ENCODE measurements around the gene ACBD4. TPM values are rescaled to one million over a fixed set of nuclear protein-coding genes. Genes with fewer than 3 reads are reported as not detected.
A peak's percentile ranks its signal among the peaks of the same experiment; 100 is the strongest.

Gene ACBD4
- total and polyA plus RNA-seq, 2 of the 13 experiments (the other 11 are each of a cell fraction or from before 2014, with no cell fraction given): 16.1 to 26.9 TPM

DNA sequence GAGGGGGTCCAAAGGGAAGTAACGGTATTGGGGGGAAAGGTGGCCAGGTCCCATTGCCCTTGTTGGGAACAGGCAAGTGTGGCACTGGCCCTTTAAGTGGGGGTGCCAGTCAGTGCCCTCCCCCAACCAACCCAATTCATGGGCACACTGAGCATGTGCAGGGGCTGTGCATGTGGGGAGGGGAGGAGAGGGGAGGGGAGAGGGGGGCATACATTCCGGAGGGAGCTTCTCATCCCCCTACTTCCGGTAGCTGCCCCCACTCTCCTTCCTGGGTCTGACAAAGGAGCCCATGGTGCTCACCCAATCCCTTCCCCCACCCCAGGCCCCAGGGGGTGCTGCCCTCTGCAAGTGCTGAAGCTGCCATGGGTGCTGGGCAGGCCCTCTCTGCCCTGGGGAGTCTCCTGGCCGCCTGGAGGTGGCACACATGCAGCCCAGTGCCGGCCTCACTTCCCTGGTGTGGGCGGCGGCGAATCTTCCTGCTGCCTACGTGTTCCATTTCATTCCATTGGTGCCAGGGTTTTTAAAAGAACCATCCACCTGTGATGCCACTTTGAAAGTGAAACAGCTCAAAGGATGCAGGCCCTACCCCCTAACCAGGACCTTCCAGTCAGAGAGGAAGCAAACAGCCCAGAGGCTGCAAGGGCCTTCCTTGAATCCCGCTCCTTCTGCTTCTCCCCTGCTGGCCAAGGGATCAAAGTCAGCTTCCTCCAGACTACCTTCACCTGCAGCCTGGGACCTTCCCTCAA, 37.2 kb downstream of the ACBD4 start (continued):
- TF ChIP-seq DNMT3B (CRISPR knock-in tag; conservative IDR thresholded peaks at IDR 0.05) (no peak; the same call in 1 of the 2 replicates), SALL1 (CRISPR knock-in tag; IDR thresholded peaks at IDR 0.05) (peak; percentile 66; the same call in 1 of the 2 replicates), ZBTB43 (CRISPR knock-in tag; conservative IDR thresholded peaks at IDR 0.05) (no peak), ZNF296 (CRISPR knock-in tag; conservative IDR thresholded peaks at IDR 0.05) (no peak), SOX6 (IDR thresholded peaks at IDR 0.05) (no peak), SOX6 (CRISPR knock-in tag; IDR thresholded peaks at IDR 0.05) (peak; percentile 37; the same call in 1 of the 2 replicates), HIVEP1 (CRISPR knock-in tag; IDR thresholded peaks at IDR 0.05) (no peak), PHF5A (CRISPR knock-in tag; IDR thresholded peaks at IDR 0.05; ENCODE audit: low read depth, unreplicated experiment) (no peak), NRL (CRISPR knock-in tag; IDR thresholded peaks at IDR 0.05; ENCODE audit: borderline replicate concordance) (no peak), CAMTA2 (CRISPR knock-in tag; IDR thresholded peaks at IDR 0.05; ENCODE audit: borderline replicate concordance) (no peak), ZNF839 (CRISPR knock-in tag; IDR thresholded peaks at IDR 0.05; ENCODE audit: borderline replicate concordance) (no peak), ZSCAN30 (CRISPR knock-in tag; IDR thresholded peaks at IDR 0.05) (no peak), ZNF207 (IDR thresholded peaks at IDR 0.05; ENCODE audit: borderline replicate concordance) (no peak), NFE2 (CRISPR knock-in tag; IDR thresholded peaks at IDR 0.05) (no peak), DMTF1 (CRISPR knock-in tag; IDR thresholded peaks at IDR 0.05) (no peak), ZNF644 (CRISPR knock-in tag; IDR thresholded peaks at IDR 0.05; ENCODE audit: low read depth) (0 out of 2 replicates have a peak, but pooled peaks have one; percentile 29), FOXK1 (CRISPR knock-in tag; IDR thresholded peaks at IDR 0.05; ENCODE audit: borderline replicate concordance, low read depth) (peak; percentile 78; the same call in 1 of the 2 replicates), PBX3 (CRISPR knock-in tag; IDR thresholded peaks at IDR 0.05; ENCODE audit: borderline replicate concordance) (no peak), ZNF17 (CRISPR knock-in tag; IDR thresholded peaks at IDR 0.05) (no peak), ZNF225 (CRISPR knock-in tag; IDR thresholded peaks at IDR 0.05) (no peak), ZSCAN12 (CRISPR knock-in tag; IDR thresholded peaks at IDR 0.05) (no peak), ATF5 (CRISPR knock-in tag; IDR thresholded peaks at IDR 0.05; ENCODE audit: low read depth) (0 out of 2 replicates have a peak, but pooled peaks have one; percentile 59), SNAI1 (CRISPR knock-in tag; IDR thresholded peaks at IDR 0.05; ENCODE audit: borderline replicate concordance) (no peak), MAZ (IDR thresholded peaks at IDR 0.05; ENCODE audit: borderline replicate concordance, low read depth, low read length) (peak; percentile 99), MAZ (CRISPR knock-in tag; IDR thresholded peaks at IDR 0.05; ENCODE audit: low read depth) (peak; percentile 91), FOXP1 (IDR thresholded peaks at IDR 0.05) (no peak), FOXP1 (CRISPR knock-in tag; IDR thresholded peaks at IDR 0.05) (no peak)
